VCaP (cell line): ENCODE data around the gene TEN1.
A peak's percentile ranks its signal among the peaks of the same experiment; 100 is the strongest.

Experiments
- H3K27ac ChIP-seq: fragments of 450-650 bp; 2 replicates; pipeline ENCODE4 v1.5.1; 2017
- CTCF ChIP-seq: fragments of 450-650 bp; conservative IDR thresholded peaks from 2 replicates; pipeline ENCODE4 v1.5.1; 2017; ENCODE audit warnings: mild to moderate bottlenecking, moderate library complexity

Gene TEN1

GRCh38 chr17:76048025-76048605, 69.1 kb downstream of the TEN1 start:
- TF ChIP-seq CTCF, result no peak
- no peak overlapping the region for H3K27ac ChIP-seq

- no peak overlapping the region for H3K27ac ChIP-seq
- TF ChIP-seq CTCF, result no peak
Observed at GRCh38 chr17:76048711-76049110, 69.7 kb downstream of the TEN1 start.

- H3K27ac ChIP-seq, result peak overlapping the region; percentile 74
- TF ChIP-seq CTCF, result no peak
Observed at GRCh38 chr17:76049239-76049638, 70.2 kb downstream of the TEN1 start.

- H3K27ac ChIP-seq, result peak overlapping the region; percentile 74
- TF ChIP-seq CTCF, result no peak
Observed at GRCh38 chr17:76049836-76050537, 70.9 kb downstream of the TEN1 start.
